ENCODE results near the gene ATG5. TPM values are rescaled to one million over a fixed set of nuclear protein-coding genes. Genes with fewer than 3 reads are reported as not detected.

Gene ATG5
- total and polyA plus RNA-seq, 2 experiments from 2014 or later = 31.6 to 48.2 TPM

DNA sequence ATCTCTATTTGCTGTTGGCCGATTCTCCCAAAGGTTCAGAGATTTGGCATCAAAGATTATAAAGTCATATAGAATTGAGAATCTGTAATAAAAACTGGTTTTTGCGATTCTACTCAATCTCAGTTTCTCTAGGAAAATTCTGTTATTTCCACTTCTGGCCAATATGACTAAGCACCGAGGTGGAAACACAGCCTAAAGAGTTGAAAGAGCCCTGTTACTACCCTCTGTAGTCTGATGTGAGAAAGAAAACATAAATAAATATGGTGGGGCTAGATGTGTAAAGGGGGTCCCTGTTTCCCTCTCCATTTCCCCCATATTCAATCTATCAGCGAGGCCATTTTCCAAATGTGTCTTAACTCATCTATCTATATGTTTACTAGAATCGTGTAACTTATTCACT is 156.0 kb downstream of the ATG5 start:
- no peak overlapping the region for H3K4me3 Mint-ChIP-seq
- H3F3A ChIP-seq (replicated peaks; ENCODE audit: low read depth) = no peaks in the 10 kb centered on the region
- H3K9me3 Mint-ChIP-seq = no peaks in the 10 kb centered on the region
- no peak for TF ChIP-seq CREB1 (CRISPR knock-in tag; IDR thresholded peaks at IDR 0.05; ENCODE audit: low read depth)
- no peak for TF ChIP-seq ZNF331 (CRISPR knock-in tag; IDR thresholded peaks at IDR 0.05; ENCODE audit: low read depth)
- TF ChIP-seq POLR2AphosphoS5 (IDR thresholded peaks at IDR 0.05; ENCODE audit: low read depth) = no peak
- TF ChIP-seq NANOG (IDR thresholded peaks at IDR 0.05; ENCODE audit: borderline replicate concordance) = no peak
- TF ChIP-seq STAT1 (IDR thresholded peaks at IDR 0.05; ENCODE audit: unreplicated experiment) = no peak
- no peak for TF ChIP-seq EZH2phosphoT487 (IDR thresholded peaks at IDR 0.05; ENCODE audit: unreplicated experiment)
- TF ChIP-seq, protein P1, sequence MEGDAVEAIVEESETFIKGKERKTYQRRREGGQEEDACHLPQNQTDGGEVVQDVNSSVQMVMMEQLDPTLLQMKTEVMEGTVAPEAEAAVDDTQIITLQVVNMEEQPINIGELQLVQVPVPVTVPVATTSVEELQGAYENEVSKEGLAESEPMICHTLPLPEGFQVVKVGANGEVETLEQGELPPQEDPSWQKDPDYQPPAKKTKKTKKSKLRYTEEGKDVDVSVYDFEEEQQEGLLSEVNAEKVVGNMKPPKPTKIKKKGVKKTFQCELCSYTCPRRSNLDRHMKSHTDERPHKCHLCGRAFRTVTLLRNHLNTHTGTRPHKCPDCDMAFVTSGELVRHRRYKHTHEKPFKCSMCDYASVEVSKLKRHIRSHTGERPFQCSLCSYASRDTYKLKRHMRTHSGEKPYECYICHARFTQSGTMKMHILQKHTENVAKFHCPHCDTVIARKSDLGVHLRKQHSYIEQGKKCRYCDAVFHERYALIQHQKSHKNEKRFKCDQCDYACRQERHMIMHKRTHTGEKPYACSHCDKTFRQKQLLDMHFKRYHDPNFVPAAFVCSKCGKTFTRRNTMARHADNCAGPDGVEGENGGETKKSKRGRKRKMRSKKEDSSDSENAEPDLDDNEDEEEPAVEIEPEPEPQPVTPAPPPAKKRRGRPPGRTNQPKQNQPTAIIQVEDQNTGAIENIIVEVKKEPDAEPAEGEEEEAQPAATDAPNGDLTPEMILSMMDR (conservative IDR thresholded peaks at IDR 0.05; ENCODE audit: low read depth in 2 of 2) = no peak
- TF ChIP-seq, protein P2, sequence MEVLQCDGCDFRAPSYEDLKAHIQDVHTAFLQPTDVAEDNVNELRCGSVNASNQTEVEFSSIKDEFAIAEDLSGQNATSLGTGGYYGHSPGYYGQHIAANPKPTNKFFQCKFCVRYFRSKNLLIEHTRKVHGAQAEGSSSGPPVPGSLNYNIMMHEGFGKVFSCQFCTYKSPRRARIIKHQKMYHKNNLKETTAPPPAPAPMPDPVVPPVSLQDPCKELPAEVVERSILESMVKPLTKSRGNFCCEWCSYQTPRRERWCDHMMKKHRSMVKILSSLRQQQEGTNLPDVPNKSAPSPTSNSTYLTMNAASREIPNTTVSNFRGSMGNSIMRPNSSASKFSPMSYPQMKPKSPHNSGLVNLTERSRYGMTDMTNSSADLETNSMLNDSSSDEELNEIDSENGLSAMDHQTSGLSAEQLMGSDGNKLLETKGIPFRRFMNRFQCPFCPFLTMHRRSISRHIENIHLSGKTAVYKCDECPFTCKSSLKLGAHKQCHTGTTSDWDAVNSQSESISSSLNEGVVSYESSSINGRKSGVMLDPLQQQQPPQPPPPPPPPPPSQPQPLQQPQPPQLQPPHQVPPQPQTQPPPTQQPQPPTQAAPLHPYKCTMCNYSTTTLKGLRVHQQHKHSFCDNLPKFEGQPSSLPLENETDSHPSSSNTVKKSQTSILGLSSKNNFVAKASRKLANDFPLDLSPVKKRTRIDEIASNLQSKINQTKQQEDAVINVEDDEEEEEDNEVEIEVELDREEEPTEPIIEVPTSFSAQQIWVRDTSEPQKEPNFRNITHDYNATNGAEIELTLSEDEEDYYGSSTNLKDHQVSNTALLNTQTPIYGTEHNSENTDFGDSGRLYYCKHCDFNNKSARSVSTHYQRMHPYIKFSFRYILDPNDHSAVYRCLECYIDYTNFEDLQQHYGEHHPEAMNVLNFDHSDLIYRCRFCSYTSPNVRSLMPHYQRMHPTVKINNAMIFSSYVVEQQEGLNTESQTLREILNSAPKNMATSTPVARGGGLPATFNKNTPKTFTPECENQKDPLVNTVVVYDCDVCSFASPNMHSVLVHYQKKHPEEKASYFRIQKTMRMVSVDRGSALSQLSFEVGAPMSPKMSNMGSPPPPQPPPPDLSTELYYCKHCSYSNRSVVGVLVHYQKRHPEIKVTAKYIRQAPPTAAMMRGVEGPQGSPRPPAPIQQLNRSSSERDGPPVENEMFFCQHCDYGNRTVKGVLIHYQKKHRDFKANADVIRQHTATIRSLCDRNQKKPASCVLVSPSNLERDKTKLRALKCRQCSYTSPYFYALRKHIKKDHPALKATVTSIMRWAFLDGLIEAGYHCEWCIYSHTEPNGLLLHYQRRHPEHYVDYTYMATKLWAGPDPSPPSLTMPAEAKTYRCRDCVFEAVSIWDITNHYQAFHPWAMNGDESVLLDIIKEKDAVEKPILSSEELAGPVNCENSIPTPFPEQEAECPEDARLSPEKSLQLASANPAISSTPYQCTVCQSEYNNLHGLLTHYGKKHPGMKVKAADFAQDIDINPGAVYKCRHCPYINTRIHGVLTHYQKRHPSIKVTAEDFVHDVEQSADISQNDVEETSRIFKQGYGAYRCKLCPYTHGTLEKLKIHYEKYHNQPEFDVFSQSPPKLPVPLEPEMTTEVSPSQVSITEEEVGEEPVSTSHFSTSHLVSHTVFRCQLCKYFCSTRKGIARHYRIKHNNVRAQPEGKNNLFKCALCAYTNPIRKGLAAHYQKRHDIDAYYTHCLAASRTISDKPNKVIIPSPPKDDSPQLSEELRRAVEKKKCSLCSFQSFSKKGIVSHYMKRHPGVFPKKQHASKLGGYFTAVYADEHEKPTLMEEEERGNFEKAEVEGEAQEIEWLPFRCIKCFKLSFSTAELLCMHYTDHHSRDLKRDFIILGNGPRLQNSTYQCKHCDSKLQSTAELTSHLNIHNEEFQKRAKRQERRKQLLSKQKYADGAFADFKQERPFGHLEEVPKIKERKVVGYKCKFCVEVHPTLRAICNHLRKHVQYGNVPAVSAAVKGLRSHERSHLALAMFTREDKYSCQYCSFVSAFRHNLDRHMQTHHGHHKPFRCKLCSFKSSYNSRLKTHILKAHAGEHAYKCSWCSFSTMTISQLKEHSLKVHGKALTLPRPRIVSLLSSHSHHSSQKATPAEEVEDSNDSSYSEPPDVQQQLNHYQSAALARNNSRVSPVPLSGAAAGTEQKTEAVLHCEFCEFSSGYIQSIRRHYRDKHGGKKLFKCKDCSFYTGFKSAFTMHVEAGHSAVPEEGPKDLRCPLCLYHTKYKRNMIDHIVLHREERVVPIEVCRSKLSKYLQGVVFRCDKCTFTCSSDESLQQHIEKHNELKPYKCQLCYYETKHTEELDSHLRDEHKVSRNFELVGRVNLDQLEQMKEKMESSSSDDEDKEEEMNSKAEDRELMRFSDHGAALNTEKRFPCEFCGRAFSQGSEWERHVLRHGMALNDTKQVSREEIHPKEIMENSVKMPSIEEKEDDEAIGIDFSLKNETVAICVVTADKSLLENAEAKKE (CRISPR knock-in tag; IDR thresholded peaks at IDR 0.05) = no peak
- no peak for TF ChIP-seq JUNB (IDR thresholded peaks at IDR 0.05; ENCODE audit: unreplicated experiment)
- no peak for TF ChIP-seq ZNF114 (CRISPR knock-in tag; IDR thresholded peaks at IDR 0.05)
- TF ChIP-seq, protein P3, sequence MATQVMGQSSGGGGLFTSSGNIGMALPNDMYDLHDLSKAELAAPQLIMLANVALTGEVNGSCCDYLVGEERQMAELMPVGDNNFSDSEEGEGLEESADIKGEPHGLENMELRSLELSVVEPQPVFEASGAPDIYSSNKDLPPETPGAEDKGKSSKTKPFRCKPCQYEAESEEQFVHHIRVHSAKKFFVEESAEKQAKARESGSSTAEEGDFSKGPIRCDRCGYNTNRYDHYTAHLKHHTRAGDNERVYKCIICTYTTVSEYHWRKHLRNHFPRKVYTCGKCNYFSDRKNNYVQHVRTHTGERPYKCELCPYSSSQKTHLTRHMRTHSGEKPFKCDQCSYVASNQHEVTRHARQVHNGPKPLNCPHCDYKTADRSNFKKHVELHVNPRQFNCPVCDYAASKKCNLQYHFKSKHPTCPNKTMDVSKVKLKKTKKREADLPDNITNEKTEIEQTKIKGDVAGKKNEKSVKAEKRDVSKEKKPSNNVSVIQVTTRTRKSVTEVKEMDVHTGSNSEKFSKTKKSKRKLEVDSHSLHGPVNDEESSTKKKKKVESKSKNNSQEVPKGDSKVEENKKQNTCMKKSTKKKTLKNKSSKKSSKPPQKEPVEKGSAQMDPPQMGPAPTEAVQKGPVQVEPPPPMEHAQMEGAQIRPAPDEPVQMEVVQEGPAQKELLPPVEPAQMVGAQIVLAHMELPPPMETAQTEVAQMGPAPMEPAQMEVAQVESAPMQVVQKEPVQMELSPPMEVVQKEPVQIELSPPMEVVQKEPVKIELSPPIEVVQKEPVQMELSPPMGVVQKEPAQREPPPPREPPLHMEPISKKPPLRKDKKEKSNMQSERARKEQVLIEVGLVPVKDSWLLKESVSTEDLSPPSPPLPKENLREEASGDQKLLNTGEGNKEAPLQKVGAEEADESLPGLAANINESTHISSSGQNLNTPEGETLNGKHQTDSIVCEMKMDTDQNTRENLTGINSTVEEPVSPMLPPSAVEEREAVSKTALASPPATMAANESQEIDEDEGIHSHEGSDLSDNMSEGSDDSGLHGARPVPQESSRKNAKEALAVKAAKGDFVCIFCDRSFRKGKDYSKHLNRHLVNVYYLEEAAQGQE (IDR thresholded peaks at IDR 0.05; ENCODE audit: unreplicated experiment) = no peak
- TF ChIP-seq EZH2 (IDR thresholded peaks at IDR 0.05; ENCODE audit: low read depth, unreplicated experiment) = no peak
- TF ChIP-seq, protein P4, sequence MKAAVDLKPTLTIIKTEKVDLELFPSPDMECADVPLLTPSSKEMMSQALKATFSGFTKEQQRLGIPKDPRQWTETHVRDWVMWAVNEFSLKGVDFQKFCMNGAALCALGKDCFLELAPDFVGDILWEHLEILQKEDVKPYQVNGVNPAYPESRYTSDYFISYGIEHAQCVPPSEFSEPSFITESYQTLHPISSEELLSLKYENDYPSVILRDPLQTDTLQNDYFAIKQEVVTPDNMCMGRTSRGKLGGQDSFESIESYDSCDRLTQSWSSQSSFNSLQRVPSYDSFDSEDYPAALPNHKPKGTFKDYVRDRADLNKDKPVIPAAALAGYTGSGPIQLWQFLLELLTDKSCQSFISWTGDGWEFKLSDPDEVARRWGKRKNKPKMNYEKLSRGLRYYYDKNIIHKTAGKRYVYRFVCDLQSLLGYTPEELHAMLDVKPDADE (IDR thresholded peaks at IDR 0.05) = no peak
- H3K27me3 Mint-ChIP-seq (ENCODE audit: insufficient read depth, low read depth, poor library complexity) = peaks cover 2% of the 10 kb centered on the region
- no peaks in the 10 kb centered on the region for H3K36me3 ChIP-seq (ENCODE audit: insufficient read depth)
- H3K36me3 Mint-ChIP-seq (ENCODE audit: low read depth) = no peaks in the 10 kb centered on the region
- H2AFZ ChIP-seq = no peak overlapping the region
- ATAC-seq = no peak
- H3K27ac Mint-ChIP-seq = no peak overlapping the region
- peaks cover 20% of the 10 kb centered on the region for H3K4me1 Mint-ChIP-seq
- H3K27ac ChIP-seq (ENCODE audit: low read depth) = no peak overlapping the region
- peaks cover 12% of the 10 kb centered on the region for H3K4me1 ChIP-seq (ENCODE audit: insufficient read depth)
- no peaks in the 10 kb centered on the region for H3K27me3 ChIP-seq (ENCODE audit: insufficient read depth)
- H3K4me3 ChIP-seq = no peak overlapping the region
- no peaks in the 10 kb centered on the region for H3K79me2 ChIP-seq (replicated peaks; ENCODE audit: insufficient read depth)
- H3K9me2 ChIP-seq (ENCODE audit: insufficient read depth) = no peaks in the 10 kb centered on the region; the same call in 1 of the 2 replicates
- DNase-seq (ENCODE audit: low spot score) = no peak
- H3K4me2 ChIP-seq = no peak overlapping the region
- no peaks in the 10 kb centered on the region for H4K20me1 ChIP-seq (replicated peaks; ENCODE audit: insufficient read depth)
